Measurements from ENCODE around the gene TIAM2. TPM values are rescaled to one million over a fixed set of nuclear protein-coding genes. Genes with fewer than 3 reads are reported as not detected.

Gene TIAM2
- total and polyA plus RNA-seq, 9 of the 15 experiments (the other 6 are each of a cell fraction or from before 2014, with no cell fraction given), result 0.73 to 6.5 (median 4.3) TPM

GRCh38 chr6:155186052-155186658 lies 191.0 kb downstream of the TIAM2 start (continued):
- no peak for TF ChIP-seq SREBF1 (IDR thresholded peaks at IDR 0.05; ENCODE audit: borderline replicate concordance, low read depth, low read length)
- no peak for TF ChIP-seq ZBTB43 (CRISPR knock-in tag; IDR thresholded peaks at IDR 0.05)
- no peak for TF ChIP-seq RFX1 (IDR thresholded peaks at IDR 0.05)
- TF ChIP-seq NFRKB (IDR thresholded peaks at IDR 0.05; ENCODE audit: low read depth), result no peak
- TF ChIP-seq, protein P1, sequence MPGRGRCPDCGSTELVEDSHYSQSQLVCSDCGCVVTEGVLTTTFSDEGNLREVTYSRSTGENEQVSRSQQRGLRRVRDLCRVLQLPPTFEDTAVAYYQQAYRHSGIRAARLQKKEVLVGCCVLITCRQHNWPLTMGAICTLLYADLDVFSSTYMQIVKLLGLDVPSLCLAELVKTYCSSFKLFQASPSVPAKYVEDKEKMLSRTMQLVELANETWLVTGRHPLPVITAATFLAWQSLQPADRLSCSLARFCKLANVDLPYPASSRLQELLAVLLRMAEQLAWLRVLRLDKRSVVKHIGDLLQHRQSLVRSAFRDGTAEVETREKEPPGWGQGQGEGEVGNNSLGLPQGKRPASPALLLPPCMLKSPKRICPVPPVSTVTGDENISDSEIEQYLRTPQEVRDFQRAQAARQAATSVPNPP (IDR thresholded peaks at IDR 0.05; ENCODE audit: borderline replicate concordance, insufficient read depth, insufficient read length), result no peak
- TF ChIP-seq, protein P2, sequence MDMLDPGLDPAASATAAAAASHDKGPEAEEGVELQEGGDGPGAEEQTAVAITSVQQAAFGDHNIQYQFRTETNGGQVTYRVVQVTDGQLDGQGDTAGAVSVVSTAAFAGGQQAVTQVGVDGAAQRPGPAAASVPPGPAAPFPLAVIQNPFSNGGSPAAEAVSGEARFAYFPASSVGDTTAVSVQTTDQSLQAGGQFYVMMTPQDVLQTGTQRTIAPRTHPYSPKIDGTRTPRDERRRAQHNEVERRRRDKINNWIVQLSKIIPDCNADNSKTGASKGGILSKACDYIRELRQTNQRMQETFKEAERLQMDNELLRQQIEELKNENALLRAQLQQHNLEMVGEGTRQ (CRISPR knock-in tag; IDR thresholded peaks at IDR 0.05), result no peak
- no peak for TF ChIP-seq HDAC3 (IDR thresholded peaks at IDR 0.05; ENCODE audit: borderline replicate concordance, partially characterized antibody)

All from K562 (cell line).